A549 (cell line): ENCODE data around the gene MND1.
A peak's percentile ranks its signal among the peaks of the same experiment; 100 is the strongest.

Source experiments
- EHMT2 ChIP-seq: fragments of 200-600 bp; sonication (generic); IDR thresholded peaks from 2 replicates; pipeline ENCODE4 v1.6.1; 2016; ENCODE audit warnings: antibody characterized with exemption, low read depth, mild to moderate bottlenecking, moderate library complexity
- KDM1A ChIP-seq: fragments of 200-600 bp; sonication (generic); IDR thresholded peaks from 2 replicates; pipeline ENCODE4 v1.6.1; 2016; ENCODE audit warnings: low read depth, mild to moderate bottlenecking
- MAZ ChIP-seq: fragments of 150-350 bp; IDR thresholded peaks from 2 replicates; pipeline ENCODE4 v1.6.1; 2014; ENCODE audit warnings: antibody characterized with exemption, low read depth, low read length, borderline replicate concordance
- TF ChIP-seq, protein P1 (sequence below): fragments of >200 bp; sonication (Bioruptor Twin); formaldehyde crosslinking; IDR thresholded peaks from 3 replicates; pipeline ENCODE4 v1.5.1; 2016

DNA sequence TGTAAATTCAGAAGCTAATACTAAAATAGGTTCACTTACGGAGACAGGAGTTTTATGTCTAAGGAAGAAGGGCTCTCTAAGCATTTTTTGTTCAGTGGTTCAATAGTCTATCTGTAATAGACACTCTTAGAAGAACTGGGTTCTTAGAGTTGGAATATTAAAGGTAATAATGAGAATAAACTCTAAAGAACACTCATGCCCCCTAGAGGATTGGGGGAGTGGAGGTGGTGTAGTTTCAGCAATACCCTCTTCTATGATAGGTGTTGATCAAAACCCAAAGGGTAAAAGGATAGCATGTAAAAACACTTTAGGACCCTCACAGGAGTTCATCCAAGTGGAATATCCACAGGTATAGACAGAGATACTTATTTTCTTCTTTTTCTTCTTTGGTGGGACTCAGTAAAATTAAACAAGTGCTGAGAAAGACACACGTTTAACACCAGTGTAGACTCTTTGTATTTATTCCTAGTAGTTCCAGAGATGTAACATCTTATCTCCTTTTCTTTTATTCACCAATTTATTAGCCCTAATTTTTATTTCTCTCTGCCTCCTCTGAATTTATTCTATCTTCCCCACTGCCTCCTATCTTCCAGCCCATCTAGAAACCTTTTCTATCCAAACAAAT is 25.7 kb upstream of the MND1 start:
- TF ChIP-seq, protein P1, sequence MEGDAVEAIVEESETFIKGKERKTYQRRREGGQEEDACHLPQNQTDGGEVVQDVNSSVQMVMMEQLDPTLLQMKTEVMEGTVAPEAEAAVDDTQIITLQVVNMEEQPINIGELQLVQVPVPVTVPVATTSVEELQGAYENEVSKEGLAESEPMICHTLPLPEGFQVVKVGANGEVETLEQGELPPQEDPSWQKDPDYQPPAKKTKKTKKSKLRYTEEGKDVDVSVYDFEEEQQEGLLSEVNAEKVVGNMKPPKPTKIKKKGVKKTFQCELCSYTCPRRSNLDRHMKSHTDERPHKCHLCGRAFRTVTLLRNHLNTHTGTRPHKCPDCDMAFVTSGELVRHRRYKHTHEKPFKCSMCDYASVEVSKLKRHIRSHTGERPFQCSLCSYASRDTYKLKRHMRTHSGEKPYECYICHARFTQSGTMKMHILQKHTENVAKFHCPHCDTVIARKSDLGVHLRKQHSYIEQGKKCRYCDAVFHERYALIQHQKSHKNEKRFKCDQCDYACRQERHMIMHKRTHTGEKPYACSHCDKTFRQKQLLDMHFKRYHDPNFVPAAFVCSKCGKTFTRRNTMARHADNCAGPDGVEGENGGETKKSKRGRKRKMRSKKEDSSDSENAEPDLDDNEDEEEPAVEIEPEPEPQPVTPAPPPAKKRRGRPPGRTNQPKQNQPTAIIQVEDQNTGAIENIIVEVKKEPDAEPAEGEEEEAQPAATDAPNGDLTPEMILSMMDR = peak; percentile 70
- TF ChIP-seq EHMT2 (no peak), KDM1A (no peak), MAZ (no peak)
